Islet precursor cell (in vitro differentiated cells): ENCODE measurements around the gene STX5.
"Not testable (repeated sequence)": the region's sequence is repeated elsewhere in the genome, so short reads cannot be mapped to it uniquely, and the experiment has no call there.

Experiments
- DNase-seq: peaks from one replicate; pipeline ENCODE4 v3.0.0-alpha.2; 2018

STX5 gene

DNA sequence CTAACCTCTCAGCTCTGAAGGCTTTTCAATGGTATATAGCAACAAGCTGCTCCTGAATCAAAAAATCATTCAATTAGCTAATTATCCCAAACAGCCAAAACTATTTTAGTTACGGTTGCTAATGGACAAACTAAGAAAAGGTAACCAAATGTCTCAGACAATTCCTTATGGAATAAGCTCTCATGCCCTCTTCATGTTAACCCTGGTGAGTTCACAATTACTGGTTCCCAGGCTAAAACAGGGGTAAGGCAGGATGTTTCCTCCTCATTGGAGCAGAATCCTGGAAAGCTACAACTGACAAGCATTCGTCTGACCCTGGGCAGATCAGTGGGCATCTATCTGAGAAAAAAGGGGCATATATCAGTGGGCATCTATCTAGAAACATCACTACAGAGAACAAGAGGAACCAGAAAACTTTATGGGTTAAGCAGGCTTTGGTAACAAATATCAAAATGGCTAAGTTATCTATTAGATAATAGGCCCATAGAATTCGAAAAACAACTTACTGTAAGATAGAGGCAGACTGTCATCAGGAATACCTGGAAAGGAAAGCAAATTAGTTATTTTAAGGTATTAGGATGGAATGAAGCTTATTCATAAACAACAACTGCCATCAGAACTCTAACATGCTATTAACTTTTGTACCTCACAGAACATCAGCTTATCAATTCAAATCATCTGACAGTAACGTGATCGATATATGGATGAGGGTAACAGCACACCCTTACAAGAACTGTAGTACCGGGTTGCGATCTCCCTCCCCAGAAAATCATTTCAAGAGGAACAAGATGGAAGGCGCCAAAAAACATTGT is 22.4 kb upstream of the STX5 start:
- DNase-seq, result no peak

DNA sequence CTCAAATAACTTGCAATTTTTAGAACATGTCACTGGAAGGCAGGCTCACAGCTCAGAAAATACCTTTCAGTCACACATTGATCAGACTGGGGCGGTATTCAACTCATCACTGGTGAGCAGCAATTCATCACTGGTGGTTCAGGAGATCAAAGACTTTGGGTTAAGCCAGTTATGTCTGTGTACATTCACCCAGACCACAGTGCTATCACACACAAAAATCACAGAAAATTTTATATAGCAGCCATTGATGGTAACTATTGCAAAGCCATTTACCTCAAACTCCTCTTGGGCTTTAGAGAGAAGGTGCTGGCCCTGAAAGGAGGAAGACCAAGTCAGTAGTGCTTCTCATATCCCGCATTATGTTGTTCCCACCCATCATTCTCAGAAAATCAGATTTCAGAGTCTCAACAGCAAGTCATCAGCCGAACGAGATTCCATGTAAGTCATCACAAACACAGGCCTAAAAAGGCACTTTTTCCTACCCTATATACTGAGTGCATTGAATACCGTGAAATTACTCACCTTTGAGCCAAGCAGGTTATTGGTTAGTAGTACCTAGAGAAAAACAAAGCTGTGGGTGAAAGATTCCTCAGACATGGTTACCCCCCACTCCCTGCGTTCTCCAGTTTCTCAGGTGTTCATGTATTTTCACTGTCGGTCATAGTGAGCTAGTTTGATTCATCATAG is 21.6 kb upstream of the STX5 start:
- no peak for DNase-seq

DNA sequence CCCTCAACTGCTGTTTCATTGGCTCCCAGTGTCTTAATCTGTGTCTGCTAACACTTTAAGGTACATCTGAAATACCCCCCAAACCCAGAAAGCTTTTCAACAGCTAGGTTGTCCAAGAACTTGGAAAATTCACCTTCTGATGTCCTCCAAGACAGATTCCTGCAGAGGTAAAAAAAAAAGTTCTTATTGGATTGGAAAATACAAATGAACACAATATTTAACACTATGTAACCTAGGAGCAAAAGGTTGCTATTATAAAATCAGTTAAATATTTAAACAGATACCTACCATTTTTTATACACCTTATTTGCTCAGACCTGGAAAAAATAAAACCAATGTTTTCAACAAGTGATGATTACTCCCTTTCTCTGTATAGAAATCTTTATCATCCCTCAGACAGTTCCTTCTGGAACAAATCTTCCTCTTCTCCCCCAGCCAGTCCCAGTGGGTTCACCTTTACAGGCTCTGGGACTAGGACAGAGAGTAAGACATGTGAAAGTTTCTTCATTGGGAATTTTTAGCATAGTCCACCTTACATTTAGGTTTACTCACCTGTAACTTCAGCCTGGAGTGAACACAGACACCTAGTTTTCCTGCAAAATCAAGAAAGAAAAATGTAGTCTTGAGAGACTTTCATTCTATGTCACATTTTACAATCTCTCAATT is 20.8 kb upstream of the STX5 start:
- no peak for DNase-seq

DNA sequence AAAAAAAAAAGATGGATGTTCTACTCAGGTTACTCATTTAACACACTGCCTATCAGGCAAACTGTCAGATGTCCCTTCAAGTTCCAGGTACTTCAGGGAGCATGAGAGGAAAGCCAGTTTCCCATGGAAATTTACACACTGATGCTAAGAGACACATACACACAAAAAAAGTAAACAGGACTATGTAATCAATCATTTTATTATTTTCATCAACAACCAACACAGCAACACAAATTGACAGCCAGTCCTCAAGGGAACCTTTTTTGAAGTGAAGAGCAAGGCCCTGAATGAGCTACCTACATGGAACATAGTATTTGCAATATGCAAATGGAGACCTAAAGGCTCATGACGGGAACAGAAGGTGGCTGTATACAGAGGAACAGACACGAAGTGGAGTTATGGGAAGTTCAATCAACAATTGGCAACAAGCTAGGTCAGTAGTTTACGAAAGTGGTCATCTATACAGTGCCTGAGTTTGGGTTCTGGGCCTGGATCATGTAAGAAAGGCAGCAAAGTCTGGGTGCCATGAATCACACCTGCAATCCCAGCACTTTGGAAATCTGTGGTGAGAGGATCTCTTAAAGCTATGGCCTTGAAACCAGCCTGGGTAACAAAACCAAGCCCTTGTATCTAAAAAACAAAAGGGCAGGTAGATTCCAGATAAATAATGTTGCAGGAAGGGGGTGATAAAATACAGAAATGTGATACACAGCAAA is 20.1 kb upstream of the STX5 start:
- DNase-seq, result no peak

DNA sequence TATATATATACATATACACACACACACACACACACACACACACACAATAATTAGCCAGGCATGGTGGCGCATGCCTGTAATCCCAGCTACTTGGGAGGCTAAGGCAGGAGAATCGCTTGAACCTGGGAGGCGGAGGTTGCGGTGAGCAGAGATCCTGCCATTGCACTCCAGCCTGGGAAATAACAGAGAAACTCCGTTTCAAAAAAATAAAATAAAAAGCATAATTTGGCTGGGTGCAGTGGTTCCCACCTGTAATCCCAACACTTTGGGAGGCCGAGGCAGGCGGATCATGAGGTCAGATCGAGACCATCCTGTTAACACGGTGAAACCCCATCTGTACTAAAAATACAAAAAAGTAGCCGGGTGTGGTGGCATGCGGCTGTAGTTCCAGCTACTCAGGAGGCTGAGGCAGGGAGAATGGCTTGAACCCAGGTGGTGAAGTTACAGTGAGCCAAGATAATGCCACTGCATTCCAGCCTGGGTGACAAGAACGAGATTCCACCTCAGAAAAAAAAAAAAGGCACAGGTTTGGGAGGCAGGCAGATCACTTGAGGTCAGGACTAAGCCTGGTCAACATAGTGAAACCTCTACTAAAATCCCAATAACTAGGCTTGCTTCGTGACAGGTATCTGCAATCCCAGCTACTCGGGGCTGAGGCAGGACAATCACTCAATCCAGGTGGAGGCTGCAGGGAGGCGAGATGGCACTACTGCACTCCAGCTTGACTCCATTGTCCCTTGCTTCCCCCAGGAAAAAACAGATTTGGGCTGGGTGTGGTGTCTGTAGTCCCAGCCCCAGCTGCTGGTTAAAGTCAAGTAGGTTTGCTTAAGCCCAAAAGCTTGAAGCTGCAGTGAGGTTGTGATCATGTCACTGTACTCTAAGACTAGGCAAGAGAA is 19.3 kb upstream of the STX5 start:
- peak; percentile 73 for DNase-seq

DNA sequence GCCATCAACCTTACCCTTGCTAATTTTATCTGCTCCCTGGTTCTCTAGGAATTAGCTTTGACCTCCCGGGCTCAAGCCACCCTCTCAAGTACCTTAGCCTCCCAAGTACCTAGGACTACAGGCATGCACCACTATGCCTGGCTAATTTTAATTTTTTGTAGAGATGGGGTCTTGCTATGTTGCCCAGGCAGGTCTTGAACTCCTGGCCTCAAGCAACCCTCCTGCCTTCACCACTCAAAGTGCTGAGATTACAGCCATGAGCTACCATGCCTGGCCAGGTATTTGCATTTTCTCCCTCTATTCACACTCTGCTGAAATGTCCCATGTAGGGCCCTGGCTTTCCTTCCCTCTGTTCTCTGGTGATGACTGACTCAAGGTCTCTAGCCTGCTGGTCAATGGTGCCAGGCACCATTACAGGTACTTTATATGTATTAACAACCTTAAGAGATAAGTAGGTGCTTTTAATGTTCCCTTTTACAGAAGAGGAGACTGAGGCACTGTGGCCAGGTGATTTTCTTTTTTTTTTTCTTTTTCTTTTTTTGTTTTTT is 16.0 kb upstream of the STX5 start:
- DNase-seq, result no peak

DNA sequence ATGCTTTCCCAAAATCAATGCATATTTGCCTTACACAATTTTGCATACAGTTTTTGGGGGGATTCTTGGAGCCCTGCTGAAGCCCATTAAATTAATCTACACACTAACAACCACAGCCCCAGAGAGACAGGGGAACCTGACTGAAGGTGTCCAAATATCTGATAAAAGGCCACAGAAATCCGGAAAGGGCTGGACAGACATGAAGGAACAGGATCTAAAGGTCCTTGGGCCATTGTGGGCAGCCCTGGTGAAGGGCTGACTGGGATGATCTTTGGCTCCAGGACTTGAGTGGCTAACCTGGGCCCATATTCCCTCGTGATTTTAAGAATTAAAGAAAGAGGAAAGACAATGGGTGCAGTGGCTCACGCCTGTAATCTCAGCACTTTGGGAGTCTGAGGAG is 14.3 kb upstream of the STX5 start:
- no peak for DNase-seq

DNA sequence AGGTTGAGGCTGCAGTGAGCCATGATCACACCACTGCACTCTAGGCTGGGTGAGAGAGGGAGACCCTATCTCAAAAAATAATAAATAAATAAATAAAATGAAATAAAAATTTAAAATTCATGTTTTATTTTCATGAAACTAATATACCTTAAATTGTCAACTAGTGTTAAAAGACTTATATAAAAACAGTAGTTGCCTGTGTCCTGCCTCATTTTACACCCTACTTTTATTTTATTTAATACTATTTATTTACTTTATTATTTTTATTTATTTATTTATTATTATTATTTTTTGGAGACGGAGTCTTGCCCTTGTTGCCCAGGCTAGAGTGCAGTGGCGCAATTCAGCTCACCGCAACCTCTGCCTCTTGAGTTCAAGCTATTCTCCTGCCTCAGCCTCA is 12.3 kb upstream of the STX5 start:
- no peak for DNase-seq

DNA sequence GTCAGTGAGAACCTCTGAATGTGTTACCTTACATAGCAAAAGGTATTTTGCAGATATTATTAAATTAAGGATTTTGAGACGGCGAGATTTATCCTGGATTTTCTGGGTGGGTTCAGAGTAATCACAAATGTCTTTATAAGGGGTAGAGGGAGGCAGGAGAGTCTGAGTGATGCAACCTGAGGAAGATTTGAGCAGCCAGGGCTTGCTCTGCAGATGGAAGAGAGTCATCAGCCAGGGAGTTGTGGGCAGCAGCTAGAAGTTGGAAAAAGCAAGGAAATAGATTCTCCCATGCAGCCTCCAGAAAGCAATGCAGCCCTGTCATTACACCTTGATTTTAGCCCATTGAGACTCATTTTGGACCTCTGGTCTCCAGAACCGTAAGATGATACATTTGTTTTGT is 11.6 kb upstream of the STX5 start:
- no peak for DNase-seq

DNA sequence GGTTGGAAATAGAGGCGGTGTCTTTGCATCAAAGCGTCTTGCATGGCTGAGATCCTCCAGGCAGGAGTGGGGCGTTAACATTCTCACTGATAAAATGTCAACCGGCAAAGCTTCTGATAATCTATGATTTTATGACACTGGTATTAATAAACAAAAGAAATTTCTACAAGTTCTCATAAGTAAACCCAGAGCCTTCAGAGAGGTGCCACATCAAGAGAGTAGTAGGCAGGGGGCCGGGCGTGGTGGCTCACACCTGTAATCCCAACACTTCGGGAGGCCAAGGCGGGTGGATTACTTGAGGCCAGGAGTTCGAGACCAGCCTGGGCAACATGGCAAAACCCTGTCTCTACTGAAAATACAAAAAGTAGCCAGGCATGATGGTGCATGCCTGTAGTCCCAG is 11.0 kb upstream of the STX5 start:
- not testable (repeated sequence) for DNase-seq

DNA sequence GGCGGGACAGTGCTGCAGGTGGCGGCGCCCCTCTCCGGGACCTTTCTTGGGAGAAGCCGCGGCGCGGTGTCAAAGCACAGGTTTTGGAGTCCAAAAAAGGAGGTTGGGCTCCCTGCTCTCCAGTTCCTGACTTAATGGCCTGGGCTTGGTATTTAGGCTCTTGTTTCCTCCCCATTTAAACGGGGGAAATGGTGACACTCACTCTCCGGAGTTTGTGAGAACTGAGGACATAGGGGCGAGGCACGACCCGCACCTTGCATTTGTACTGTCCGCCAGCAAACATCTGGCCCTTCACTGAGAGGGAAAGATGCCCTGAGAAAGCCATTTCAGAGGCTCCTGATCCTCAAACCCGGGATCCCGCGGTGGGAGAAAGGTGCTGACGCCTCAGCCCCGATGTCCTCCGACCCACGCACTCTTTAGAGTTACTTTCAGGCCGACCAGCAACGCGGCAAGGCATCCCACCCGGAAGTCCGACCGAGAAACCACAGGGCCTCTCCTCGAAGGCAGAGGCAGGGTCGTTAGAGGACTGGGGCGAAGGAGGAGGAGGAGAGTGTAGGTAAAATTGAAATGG is 10.4 kb upstream of the STX5 start:
- DNase-seq, result peak; percentile 78

DNA sequence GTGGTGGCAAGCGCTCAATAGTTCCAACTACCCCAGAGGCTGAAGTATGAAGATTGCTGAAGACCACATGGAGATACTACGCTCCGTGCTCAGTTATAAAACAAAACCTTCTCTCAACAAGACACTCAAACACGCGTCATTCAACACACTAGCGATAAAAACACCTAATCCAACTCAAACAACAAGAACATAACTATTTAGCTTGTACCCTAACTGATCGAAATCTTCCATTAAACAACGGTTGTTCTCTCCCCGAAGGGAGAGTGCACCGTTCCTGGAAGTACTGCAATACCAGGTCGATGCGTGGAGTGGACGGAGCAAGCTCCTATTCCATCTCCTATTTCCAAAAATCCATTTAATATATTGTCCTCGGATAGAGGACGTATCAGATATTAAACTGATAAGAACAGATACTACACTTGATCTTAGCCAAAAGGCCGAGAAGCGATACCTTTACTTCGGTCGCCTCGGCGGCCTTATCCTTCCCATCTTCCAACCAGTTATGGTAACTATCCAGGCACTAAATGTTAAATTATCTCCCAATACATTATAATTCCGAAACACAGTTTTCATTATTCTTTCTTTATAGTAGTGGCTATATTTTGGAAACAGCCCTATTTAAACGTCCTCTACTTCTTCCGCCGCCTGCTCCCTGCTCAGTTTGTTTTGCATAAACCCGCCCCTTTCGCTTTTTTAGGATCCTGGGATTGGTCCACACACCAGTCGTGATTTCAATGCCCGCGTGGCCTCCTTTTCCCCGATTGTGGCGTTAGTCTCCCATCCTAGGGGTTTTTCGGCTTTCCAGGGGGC is 9.7 kb upstream of the STX5 start:
- DNase-seq, result peak; percentile 98

DNA sequence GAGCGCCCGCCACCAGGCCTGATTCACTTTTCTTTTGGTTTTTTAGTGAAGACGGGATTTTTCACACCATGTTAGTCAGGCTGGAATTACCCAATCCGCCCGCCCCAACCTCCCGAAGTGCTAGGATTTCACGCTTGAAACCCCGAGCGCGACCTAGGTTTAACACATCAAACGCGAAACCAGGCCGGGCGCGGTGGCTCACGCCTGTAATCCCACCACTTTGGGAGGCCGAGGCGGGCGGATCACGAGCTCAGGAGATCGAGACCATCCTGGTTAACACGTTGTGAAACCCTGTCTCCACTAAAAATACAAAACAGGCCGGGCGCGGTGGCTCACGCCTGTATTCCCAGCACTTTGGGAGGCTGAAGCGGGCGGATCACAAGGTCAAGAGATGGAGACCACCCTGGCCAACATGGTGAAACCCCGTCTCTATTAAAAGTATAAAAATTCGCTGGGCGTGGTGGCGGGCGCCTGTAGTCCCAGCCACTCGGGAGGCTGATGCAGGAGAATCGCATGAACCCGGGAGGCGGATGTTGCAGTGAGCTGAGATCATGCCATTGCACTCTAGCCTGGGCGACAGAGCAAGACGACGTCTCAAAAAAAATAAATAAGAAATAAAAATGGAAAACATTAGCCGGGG is 9.0 kb upstream of the STX5 start:
- DNase-seq, result peak; percentile 93

DNA sequence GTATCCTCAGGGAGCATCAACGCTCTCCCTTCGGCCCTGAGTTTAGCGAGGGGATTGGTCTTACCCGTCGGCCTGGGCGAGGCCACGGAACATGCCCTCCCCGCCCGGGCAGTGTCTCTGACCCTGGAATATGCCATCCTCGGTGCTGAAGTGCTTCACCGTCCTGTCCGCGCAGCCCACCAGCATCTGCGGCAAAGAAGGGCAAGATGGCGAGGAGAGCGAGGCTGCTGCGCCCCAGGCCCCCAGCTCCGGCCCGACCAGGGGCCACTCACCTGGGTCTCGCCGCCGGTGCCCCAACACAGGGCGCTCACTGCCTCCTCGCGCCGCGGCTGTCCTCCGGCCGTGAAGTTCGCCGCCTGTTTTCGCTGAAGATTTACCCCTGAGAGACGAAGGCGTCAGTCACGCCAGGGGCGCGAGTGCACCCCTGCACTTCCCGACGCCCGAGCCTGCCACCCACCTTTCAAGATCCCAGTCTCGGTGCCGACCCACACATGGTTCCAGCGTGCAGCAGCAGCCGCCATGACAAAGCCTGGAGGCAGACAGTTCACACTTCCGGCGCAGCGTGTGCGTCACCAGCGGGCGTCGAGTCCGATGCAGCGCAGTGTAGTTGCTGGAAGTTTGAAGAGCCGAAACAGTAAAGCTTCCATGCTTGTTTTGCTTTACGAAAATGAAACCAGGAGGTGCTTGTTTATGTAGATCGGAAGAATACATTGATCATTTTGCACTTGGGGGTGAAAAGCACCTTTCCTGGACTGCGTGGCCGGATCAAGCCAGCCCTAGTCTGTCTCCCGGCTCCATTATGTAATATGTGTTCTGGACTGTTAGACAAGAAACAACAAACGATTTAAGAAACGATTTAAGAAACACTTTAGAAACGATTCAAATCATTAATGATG is 7.4 kb upstream of the STX5 start, which contains the start of gene WDR74:
Gene WDR74, minus strand, starts transcription at position 541 of the 896 bp plus-strand sequence. Its CDS starts 20 bp downstream, at position 521.
- DNase-seq, result peak; percentile 93

DNA sequence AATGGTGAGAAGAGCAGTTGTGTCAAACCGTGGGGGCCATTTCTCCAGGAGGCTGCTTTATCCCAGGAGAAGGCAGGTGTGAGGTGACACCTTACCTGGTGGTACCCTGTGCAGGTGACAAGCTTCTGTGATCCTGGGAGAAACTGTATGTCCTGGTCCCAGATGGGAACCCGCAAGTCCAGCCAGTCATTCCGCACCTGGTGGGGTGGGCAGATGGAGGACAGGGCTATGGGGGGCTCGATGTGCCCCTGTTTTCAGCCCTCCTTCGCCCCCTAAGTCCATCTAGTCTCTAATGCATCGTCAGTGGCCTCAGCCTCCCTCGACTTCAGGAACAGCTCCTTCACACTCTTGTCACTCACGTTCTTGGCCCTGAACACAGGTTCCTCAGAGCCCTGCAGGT is 3.5 kb upstream of the STX5 start:
- no peak for DNase-seq

DNA sequence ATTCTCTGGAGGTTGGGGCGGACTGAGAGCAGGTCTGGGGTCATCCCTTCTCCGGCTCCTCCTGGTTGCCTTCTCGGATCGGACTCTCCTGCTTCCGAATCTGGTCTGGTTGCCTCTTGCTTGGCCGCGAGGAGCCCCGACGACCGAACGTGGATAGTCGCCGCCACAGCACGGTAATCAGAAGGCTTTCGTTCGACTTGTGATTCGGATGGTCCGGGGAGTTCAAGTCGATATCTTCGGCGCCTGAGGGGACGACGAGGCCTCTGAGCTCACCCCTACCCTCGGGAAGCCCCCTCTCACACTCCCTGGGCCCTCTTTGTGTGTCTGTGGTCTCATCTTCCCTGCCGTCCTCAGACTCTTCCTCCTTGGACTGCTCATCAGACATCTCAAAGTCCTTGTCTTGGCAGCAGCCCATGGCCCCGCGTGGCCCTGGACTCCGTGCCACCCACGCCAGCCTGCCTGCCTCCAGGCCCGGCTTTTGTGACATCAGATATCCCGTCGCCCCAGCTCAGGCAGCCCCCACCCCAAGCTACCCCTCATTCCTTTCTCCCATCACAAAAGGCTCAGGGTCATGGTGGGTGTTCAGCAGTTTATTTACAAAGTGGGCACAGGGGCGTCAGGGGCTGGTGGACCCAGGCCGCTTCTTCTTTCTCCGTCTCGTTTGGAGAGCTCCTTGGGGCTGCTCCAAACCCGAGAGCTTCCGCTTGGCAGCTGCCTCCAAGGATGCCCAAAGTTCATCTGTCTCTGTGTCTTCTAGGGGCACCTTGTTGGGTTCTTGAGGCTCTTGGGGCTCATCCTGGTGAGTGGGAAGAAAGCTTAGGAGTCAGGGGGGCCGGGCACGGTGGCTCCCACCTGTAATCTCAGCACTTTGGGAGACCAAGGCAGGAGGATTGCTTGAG is 734 bp upstream of the STX5 start, which contains the start of gene TEX54:
Gene TEX54, minus strand, starts transcription at position 506 of the 899 bp plus-strand sequence.
- DNase-seq, result no peak

DNA sequence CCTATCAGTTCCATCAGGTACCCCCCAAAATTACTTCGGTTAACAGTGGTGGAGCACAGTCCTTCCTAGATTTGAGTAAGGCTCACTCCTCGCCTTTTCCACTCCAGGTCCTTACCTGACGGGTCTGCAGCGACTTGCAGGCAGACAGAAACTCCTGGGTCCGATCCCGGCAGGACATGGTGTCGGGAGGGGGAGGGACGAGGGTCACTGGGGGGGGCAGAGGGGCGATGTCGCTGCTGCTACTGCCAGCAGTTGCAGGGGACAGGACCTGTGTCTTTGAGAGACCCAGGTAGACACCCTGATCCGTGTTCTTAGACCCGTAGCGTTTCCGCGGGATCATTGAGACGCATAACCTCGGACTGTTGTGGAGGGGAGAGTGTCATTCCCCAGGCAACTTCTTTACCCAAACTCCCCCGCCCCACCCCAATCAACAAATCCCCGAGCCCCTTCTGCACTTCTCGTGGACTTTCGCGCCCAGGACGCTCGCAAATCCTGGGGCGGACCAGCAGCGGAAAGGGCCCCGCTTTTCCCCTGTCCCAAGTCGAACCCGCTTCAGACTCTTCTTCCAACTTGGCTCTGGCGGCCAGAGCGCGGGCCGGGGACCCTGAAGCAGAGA is 839 bp downstream of the STX5 start:
- DNase-seq, result no peak
